CD4-positive, CD25-positive, alpha-beta regulatory T cell (primary cell): ENCODE measurements around the gene APOO. TPM values are rescaled to one million over a fixed set of nuclear protein-coding genes. Genes with fewer than 3 reads are reported as not detected.

Source experiments
- ATAC-seq, 2 donors: fragments of 150-1000 bp; cut with Tn5 transposase; one replicate each; pipeline ENCODE4 v1.10.0; 2021; ENCODE audit warnings: low read depth in 2 of 2, moderate number of reproducible peaks in 2 of 2, moderate library complexity in 1 of 2
- DNase-seq, 3 donors: peaks; one replicate each; pipeline versions ENCODE4 v3.0.0 to v3.0.0-alpha.2; 2012 to 2022; ENCODE audit warnings: mixed read lengths in 1 of 3
- H3K27ac ChIP-seq: one replicate; pipeline ENCODE4 v1.7.0; 2013; ENCODE audit warnings: mild to moderate bottlenecking, low read length; ENCODE audit not compliant: insufficient read depth, poor library complexity, severe bottlenecking
- H3K27me3 ChIP-seq: one replicate; pipeline ENCODE4 v1.7.0; 2013; ENCODE audit warnings: low read length; ENCODE audit not compliant: control insufficient read depth, insufficient read depth
- H3K36me3 ChIP-seq: one replicate; pipeline ENCODE4 v1.7.0; 2013; ENCODE audit warnings: mild to moderate bottlenecking, low read length, moderate library complexity; ENCODE audit not compliant: control insufficient read depth, insufficient read depth
- H3K4me1 ChIP-seq: 2 replicates; pipeline ENCODE4 v1.7.0; 2013; ENCODE audit warnings: mild to moderate bottlenecking, low read length; ENCODE audit not compliant: insufficient read depth, control insufficient read depth, poor library complexity, severe bottlenecking
- H3K4me3 ChIP-seq: one replicate; pipeline ENCODE4 v1.7.0; 2013; ENCODE audit warnings: low read depth, mild to moderate bottlenecking, low read length, moderate library complexity
- H3K9me3 ChIP-seq, 2 experiments: 1 replicate in 1 of 2; 2 replicates in 1 of 2; pipeline ENCODE4 v1.7.0; 2013; ENCODE audit warnings: low read length in 2 of 2, mild to moderate bottlenecking in 1 of 2, moderate library complexity in 1 of 2; ENCODE audit not compliant: control insufficient read depth in 2 of 2
- H3K27ac Mint-ChIP-seq, 3 donors: one replicate each; pipeline ENCODE4 v1.8.0; 2020 to 2022; ENCODE audit warnings: mild to moderate bottlenecking in 3 of 3, mixed read lengths in 3 of 3, moderate library complexity in 2 of 3
- H3K27me3 Mint-ChIP-seq: one replicate; pipeline ENCODE4 v1.8.0; 2022; ENCODE audit warnings: mild to moderate bottlenecking, mixed read lengths
- H3K36me3 Mint-ChIP-seq: one replicate; pipeline ENCODE4 v1.8.0; 2020; ENCODE audit warnings: mixed read lengths
- H3K4me1 Mint-ChIP-seq, 4 donors: one replicate each; pipeline ENCODE4 v1.8.0; 2020 to 2022; ENCODE audit warnings: mixed read lengths in 4 of 4, mild to moderate bottlenecking in 1 of 4
- H3K4me3 Mint-ChIP-seq, 4 donors: one replicate each; pipeline ENCODE4 v1.8.0; 2020 to 2022; ENCODE audit warnings: mild to moderate bottlenecking in 4 of 4, mixed read lengths in 4 of 4, moderate library complexity in 3 of 4
- H3K9me3 Mint-ChIP-seq, 7 donors: one replicate each; pipeline ENCODE4 v1.8.0; 2020 to 2022; ENCODE audit warnings: mixed read lengths in 7 of 7, mild to moderate bottlenecking in 3 of 7, moderate library complexity in 2 of 7
- polyA plus RNA-seq, 4 donors: library from polyadenylated mRNA; unstranded; fragments of 300-500 nt; fragmentation: Illumina TruSeq; gene quantifications; one replicate each; pipeline ENCODE4 v1.2.3, GENCODE V29; 2021
- total RNA-seq: library from RNA; stranded (reverse); gene quantifications from one replicate; pipeline ENCODE4 v1.2.3, GENCODE V29; 2022

APOO gene
- total and polyA plus RNA-seq, 5 donors from 2014 or later = 13.5 to 20.9 (median 14.4) TPM

DNA sequence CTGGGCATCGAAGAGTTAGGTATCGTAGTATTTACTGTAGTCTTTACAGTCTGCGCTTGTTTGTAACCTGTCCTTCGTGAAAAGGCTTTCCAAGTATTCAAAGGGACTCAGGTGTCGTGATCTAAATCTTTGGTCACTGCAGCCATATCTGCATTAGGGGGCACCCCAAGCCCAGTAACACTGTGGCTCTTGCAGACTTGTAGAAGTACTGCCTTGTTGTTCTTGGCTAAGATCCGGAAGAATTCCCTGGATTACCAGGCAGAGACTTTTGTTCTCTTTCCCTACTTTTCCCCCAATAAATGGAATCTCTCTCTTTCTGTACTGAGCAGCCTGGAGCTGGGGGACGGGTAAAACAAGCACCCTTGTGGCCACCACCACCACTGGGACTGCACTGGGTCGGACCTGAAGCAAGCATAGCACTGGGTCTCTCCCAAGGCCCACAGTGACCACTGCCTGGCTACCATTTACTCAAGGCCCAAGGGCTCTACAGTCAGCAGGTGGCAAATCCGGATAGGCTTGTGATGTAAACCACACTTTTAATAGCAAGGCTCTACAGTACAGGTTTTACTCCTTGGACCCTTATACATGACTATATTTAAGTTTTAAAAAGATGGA lies 12.1 kb upstream of the APOO start:
- Mint-ChIP-seq H3K4me1 (no peaks in the 10 kb centered on the region), H3K36me3 (no peaks in the 10 kb centered on the region), H3K9me3 (peaks cover 0 to 3% (median 0%) of the 10 kb centered on the region in 7 donors), H3K27ac (no peak overlapping the region), H3K27me3 (no peaks in the 10 kb centered on the region), H3K4me3 (no peak overlapping the region)
- Histone ChIP-seq H3K9me3 (no peaks in the 10 kb centered on the region), H3K4me1 (no peaks in the 10 kb centered on the region), H3K27ac (no peak overlapping the region), H3K36me3 (no peaks in the 10 kb centered on the region), H3K27me3 (no peaks in the 10 kb centered on the region), H3K4me3 (no peak overlapping the region)
- ATAC-seq (no peak), DNase-seq (no peak)

- Mint-ChIP-seq H3K9me3 (peaks cover 0 to 3% (median 0%) of the 10 kb centered on the region in 7 donors), H3K4me3 (no peak overlapping the region), H3K27me3 (no peaks in the 10 kb centered on the region), H3K4me1 (no peaks in the 10 kb centered on the region), H3K36me3 (no peaks in the 10 kb centered on the region), H3K27ac (no peak overlapping the region)
- ATAC-seq (no peak), DNase-seq (no peak)
- Histone ChIP-seq H3K36me3 (no peaks in the 10 kb centered on the region), H3K4me1 (no peaks in the 10 kb centered on the region), H3K9me3 (no peaks in the 10 kb centered on the region), H3K27me3 (no peaks in the 10 kb centered on the region), H3K4me3 (no peak overlapping the region), H3K27ac (no peak overlapping the region)
These were observed 11.4 kb upstream of the APOO start for GRCh38 chrX:23919148-23919547.

- no peak overlapping the region for H3K4me3 Mint-ChIP-seq
- H3K36me3 ChIP-seq = no peaks in the 10 kb centered on the region
- H3K4me1 ChIP-seq = peaks cover 19% of the 10 kb centered on the region
- no peak overlapping the region for H3K27ac ChIP-seq
- no peaks in the 10 kb centered on the region for H3K36me3 Mint-ChIP-seq
- DNase-seq (no peak), ATAC-seq (no peak)
- H3K27me3 ChIP-seq = no peaks in the 10 kb centered on the region
- peaks cover 0 to 17% (median 13%) of the 10 kb centered on the region in 4 donors for H3K4me1 Mint-ChIP-seq
- H3K27me3 Mint-ChIP-seq = no peaks in the 10 kb centered on the region
- H3K9me3 ChIP-seq = no peaks in the 10 kb centered on the region
- H3K9me3 Mint-ChIP-seq = no peaks in the 10 kb centered on the region
- no peak overlapping the region for H3K27ac Mint-ChIP-seq
- H3K4me3 ChIP-seq = no peak overlapping the region
These were observed 3.5 kb upstream of the APOO start for GRCh38 chrX:23911126-23911835.

DNA sequence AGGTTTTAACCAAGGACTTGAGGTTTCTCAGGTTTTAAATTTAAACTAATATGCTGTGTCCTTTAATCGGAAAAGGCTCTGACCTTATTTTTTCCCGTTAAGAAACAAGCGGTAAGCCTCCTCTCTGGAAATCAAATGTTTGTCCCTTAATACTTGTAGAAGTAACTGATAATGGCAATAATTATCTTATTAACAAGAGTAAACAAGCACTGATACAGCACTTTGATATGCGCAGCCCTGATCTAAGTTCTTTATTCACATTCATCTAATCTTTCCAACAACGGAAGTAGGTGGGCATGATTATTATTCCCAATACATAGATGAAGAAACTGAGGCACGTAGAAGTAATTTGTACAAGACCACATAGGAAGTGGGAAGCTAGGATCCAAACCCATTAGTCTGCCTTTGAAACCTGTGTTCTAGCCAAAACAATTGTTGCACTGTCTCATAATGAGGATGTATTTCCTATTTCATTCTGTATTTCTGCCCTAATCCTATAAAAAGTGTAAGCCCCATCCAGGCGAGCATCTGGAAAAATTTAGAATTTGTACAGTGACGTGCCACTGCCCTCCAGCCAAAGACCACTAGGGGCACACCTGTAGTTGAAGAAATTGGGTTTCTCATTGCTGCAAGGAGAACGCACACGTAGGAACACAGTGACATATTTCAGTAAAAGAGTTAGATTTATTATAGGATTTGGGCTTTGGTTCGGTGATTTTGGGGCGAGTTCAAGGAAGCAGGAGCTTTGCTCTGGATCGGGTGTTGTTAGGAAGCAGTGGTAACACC lies 674 bp upstream of the APOO start:
- Mint-ChIP-seq H3K9me3 (no peaks in the 10 kb centered on the region), H3K4me1 (peaks cover 0 to 20% (median 13%) of the 10 kb centered on the region in 4 donors), H3K4me3 (peak overlapping the region; percentile 85 to 96 (median 88)), H3K27ac (peak overlapping the region; percentile 70 to 93 (median 84)), H3K36me3 (no peaks in the 10 kb centered on the region), H3K27me3 (no peaks in the 10 kb centered on the region)
- Histone ChIP-seq H3K27ac (peak overlapping the region; percentile 90), H3K36me3 (no peaks in the 10 kb centered on the region), H3K4me3 (peak overlapping the region; percentile 86), H3K4me1 (peaks cover 19% of the 10 kb centered on the region), H3K27me3 (no peaks in the 10 kb centered on the region), H3K9me3 (no peaks in the 10 kb centered on the region)
- DNase-seq (no peak), ATAC-seq (no peak)

DNA sequence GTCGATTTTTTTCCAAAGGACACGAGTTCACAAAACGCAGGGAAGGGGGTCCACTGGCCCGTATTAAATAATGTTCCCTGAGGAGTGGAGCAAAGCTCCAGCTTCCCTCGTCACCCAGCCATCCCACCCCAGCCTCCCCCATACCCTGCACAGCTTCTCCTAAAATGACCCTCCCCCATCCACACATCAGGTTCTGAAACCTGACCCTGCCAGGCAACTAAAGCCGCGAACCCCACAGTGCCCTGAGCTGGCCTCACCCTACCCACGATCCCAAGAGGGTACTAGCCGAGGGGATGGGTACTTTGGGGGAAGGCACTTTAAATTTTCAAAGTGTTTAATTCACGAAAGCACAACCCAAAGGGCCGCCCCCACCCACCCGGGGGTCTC lies 634 bp downstream of the APOO start:
- no peaks in the 10 kb centered on the region for H3K9me3 Mint-ChIP-seq
- peak overlapping the region; percentile 41 for H3K4me3 ChIP-seq
- H3K36me3 Mint-ChIP-seq = no peaks in the 10 kb centered on the region
- no peaks in the 10 kb centered on the region for H3K9me3 ChIP-seq
- H3K27ac Mint-ChIP-seq = peak overlapping the region; percentile 70 to 92 (median 84)
- no peaks in the 10 kb centered on the region for H3K27me3 Mint-ChIP-seq
- peaks cover 22% of the 10 kb centered on the region for H3K4me1 ChIP-seq
- H3K27me3 ChIP-seq = no peaks in the 10 kb centered on the region
- DNase-seq (no peak), ATAC-seq (no peak)
- peak overlapping the region; percentile 85 to 96 (median 88) for H3K4me3 Mint-ChIP-seq
- H3K4me1 Mint-ChIP-seq = peaks cover 0 to 20% (median 13%) of the 10 kb centered on the region in 4 donors
- peak overlapping the region; percentile 90 for H3K27ac ChIP-seq
- no peaks in the 10 kb centered on the region for H3K36me3 ChIP-seq

DNA sequence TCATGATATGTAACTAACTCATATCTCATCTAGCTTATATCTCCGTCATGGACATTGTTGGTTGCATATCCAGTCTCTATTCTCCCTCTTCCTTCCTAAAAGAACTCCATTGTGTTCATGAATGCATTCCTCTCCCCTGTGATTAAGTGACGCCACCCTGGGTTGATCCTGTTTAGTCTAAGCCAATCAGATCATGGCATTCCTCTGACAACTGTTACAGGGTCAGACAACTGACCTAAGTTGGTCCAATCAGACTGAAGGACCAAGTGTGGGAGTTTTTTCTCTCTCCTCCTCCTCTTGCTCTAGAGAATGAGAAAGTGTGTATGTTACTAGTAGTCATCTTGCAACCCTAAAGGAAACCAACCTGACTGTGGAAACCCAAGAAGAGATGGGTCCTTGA lies 3.6 kb downstream of the APOO start:
- Histone ChIP-seq H3K4me1 (peaks cover 29% of the 10 kb centered on the region), H3K27me3 (no peaks in the 10 kb centered on the region), H3K27ac (no peak overlapping the region), H3K36me3 (no peaks in the 10 kb centered on the region), H3K4me3 (no peak overlapping the region), H3K9me3 (no peaks in the 10 kb centered on the region)
- DNase-seq (no peak), ATAC-seq (no peak)
- peaks cover 0 to 20% (median 15%) of the 10 kb centered on the region in 4 donors for H3K4me1 Mint-ChIP-seq
- no peaks in the 10 kb centered on the region for H3K36me3 Mint-ChIP-seq
- no peak overlapping the region for H3K4me3 Mint-ChIP-seq
- no peak overlapping the region for H3K27ac Mint-ChIP-seq
- H3K27me3 Mint-ChIP-seq = no peaks in the 10 kb centered on the region
- no peaks in the 10 kb centered on the region for H3K9me3 Mint-ChIP-seq

DNA sequence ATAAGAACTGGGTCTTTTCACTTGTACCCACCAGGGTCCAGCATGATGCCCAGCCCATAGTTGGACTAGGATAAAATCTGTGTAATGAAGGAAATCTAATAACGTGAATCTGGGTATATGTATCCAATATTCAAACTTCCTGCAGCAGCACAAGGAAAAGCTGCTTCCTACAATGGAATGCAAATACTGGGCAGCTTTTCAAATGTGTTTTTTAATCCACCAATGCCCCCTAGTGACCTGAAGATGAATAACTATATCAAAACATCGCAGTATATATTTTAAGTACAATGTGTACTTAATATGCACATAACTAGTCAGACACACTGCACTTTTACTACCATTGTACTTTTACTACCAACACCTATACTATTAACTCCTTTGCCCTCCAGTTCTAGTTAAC lies 5.3 kb downstream of the APOO start:
- ATAC-seq (peak in 1 of 2 donors; percentile 37), DNase-seq (peak in 2 of 3 donors; percentile 40 to 63)
- H3K4me1 Mint-ChIP-seq = peaks cover 0 to 7% (median 4%) of the 10 kb centered on the region in 4 donors
- H3K36me3 Mint-ChIP-seq = no peaks in the 10 kb centered on the region
- Histone ChIP-seq H3K4me3 (no peak overlapping the region), H3K27ac (no peak overlapping the region), H3K4me1 (peaks cover 19% of the 10 kb centered on the region), H3K9me3 (no peaks in the 10 kb centered on the region), H3K27me3 (no peaks in the 10 kb centered on the region), H3K36me3 (no peaks in the 10 kb centered on the region)
- no peak overlapping the region for H3K27ac Mint-ChIP-seq
- no peaks in the 10 kb centered on the region for H3K9me3 Mint-ChIP-seq
- H3K4me3 Mint-ChIP-seq = no peak overlapping the region
- no peaks in the 10 kb centered on the region for H3K27me3 Mint-ChIP-seq
